ENCODE measurements around the gene KCNC1. TPM values are rescaled to one million over a fixed set of nuclear protein-coding genes. Genes with fewer than 3 reads are reported as not detected.

Gene KCNC1
- total and polyA plus RNA-seq, 4 donors = 0.54 TPM; not detected in 3

DNA sequence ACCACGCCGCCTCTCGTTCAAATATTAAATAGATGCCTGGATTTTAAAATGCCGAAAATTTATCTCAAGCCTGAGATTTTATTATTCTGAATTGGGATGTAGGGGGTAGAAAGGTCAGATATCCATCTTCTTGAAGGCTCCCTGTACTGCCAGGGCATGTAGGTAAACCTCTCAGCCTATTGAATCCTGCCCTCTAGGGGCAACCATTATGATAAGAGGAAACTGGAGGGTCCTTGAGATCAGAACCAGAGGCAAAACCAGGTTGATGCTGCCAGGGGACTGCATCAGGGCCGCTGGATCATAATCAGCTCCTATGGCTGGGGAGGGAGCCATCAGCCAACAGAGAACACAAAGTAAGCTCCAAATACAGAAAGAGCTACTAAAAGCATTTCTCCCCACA, 92.4 kb downstream of the KCNC1 start:
- H3K4me1 ChIP-seq (ENCODE audit: control insufficient read depth in 4 of 4, insufficient read depth in 4 of 4, low read length in 3 of 4) = peaks cover 0 to 2% (median 0%) of the 10 kb centered on the region in 4 donors
- H3K9me3 ChIP-seq (ENCODE audit: control insufficient read depth in 4 of 4, low read length in 3 of 4) = no peaks in the 10 kb centered on the region
- 97% methylated on average over 5 of the region's 5 CpGs for WGBS
- no peak for DNase-seq (ENCODE audit: low spot score)
- TF ChIP-seq, protein P1, sequence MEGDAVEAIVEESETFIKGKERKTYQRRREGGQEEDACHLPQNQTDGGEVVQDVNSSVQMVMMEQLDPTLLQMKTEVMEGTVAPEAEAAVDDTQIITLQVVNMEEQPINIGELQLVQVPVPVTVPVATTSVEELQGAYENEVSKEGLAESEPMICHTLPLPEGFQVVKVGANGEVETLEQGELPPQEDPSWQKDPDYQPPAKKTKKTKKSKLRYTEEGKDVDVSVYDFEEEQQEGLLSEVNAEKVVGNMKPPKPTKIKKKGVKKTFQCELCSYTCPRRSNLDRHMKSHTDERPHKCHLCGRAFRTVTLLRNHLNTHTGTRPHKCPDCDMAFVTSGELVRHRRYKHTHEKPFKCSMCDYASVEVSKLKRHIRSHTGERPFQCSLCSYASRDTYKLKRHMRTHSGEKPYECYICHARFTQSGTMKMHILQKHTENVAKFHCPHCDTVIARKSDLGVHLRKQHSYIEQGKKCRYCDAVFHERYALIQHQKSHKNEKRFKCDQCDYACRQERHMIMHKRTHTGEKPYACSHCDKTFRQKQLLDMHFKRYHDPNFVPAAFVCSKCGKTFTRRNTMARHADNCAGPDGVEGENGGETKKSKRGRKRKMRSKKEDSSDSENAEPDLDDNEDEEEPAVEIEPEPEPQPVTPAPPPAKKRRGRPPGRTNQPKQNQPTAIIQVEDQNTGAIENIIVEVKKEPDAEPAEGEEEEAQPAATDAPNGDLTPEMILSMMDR (IDR thresholded peaks at IDR 0.05; ENCODE audit: low read depth, low read length, missing input control) = no peak
- TF ChIP-seq RAD21 (IDR thresholded peaks at IDR 0.05) = peak in 1 of 2 donors; percentile 43
- no peak for TF ChIP-seq HNF4A (conservative IDR thresholded peaks at IDR 0.05)
- TF ChIP-seq MAX (IDR thresholded peaks at IDR 0.05) = no peak
- no peaks in the 10 kb centered on the region for H3K36me3 ChIP-seq (ENCODE audit: control insufficient read depth in 4 of 4, insufficient read depth in 3 of 4, low read depth in 1 of 4, low read length in 3 of 4)
- H3K27me3 ChIP-seq (ENCODE audit: control insufficient read depth in 4 of 4, insufficient read depth in 4 of 4, low read length in 3 of 4) = no peaks in the 10 kb centered on the region
- no peak overlapping the region for H3K27ac ChIP-seq (ENCODE audit: low read depth in 1 of 2, low read length in 2 of 2)
- no peak overlapping the region for H3K4me3 ChIP-seq (ENCODE audit: low read depth in 1 of 3, low read length in 3 of 3)
- no peak overlapping the region for H3K9ac ChIP-seq (ENCODE audit: low read depth in 1 of 2, low read length in 2 of 2)

DNA sequence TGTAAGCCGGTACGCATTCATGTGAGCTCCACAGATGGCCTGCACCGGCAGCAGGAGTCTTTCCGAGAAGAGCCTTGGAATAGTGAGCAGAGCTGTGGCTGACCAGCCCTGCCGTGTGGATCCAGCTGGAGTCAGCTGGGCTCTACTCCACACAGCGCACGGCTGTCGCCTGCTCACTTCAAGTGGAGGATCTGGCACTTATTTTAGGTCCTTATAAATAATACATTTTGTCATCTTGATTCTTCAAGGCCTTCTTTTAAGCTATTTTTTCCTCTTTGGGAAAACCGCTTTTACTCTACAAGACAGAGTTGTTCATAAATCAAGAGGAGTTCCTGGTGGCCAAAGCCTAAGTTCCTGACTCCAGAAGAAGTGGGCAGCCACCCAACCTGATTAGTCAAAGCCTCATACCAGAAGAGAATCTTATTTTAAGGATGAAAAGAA, 93.8 kb downstream of the KCNC1 start:
- Histone ChIP-seq H3K9ac (ENCODE audit: low read depth in 1 of 2, low read length in 2 of 2) (no peak overlapping the region), H3K27me3 (ENCODE audit: control insufficient read depth in 4 of 4, insufficient read depth in 4 of 4, low read length in 3 of 4) (no peaks in the 10 kb centered on the region), H3K9me3 (ENCODE audit: control insufficient read depth in 4 of 4, low read length in 3 of 4) (no peaks in the 10 kb centered on the region), H3K27ac (ENCODE audit: low read depth in 1 of 2, low read length in 2 of 2) (no peak overlapping the region), H3K36me3 (ENCODE audit: control insufficient read depth in 4 of 4, insufficient read depth in 3 of 4, low read depth in 1 of 4, low read length in 3 of 4) (no peaks in the 10 kb centered on the region), H3K4me1 (ENCODE audit: control insufficient read depth in 4 of 4, insufficient read depth in 4 of 4, low read length in 3 of 4) (peaks cover 0 to 2% (median 0%) of the 10 kb centered on the region in 4 donors), H3K4me3 (ENCODE audit: low read depth in 1 of 3, low read length in 3 of 3) (no peak overlapping the region)
- TF ChIP-seq FOXA1 (IDR thresholded peaks at IDR 0.05) (no peak), RXRA (IDR thresholded peaks at IDR 0.05) (no peak), NR2F2 (IDR thresholded peaks at IDR 0.05) (no peak), JUND (IDR thresholded peaks at IDR 0.05) (no peak)
- 88% methylated on average over 9 of the region's 9 CpGs for WGBS
- no peak for DNase-seq (ENCODE audit: low spot score)

DNA sequence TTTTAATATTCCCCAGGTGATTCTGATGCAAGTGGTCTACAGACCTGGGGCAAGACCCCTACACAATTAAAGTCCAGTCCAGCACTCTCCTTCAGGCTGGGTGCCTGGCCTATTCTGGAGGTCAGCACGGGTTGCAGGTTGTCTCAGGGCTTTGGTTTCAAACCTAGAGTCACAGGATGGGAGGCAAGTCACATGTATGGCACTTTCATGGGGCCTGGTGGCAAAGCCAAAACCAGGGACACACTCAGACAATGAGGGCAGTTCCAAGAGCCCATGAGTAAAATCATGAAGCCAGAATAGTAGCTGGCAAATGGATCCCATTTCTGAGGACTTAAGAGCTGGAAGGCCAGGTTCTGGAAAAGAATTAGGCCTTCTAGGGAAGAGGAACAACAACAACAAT, 96.6 kb downstream of the KCNC1 start:
- TF ChIP-seq JUND (IDR thresholded peaks at IDR 0.05) (no peak), EGR1 (IDR thresholded peaks at IDR 0.05; ENCODE audit: low read depth in 2 of 2) (no peak), YY1 (IDR thresholded peaks at IDR 0.05) (no peak), NR2F2 (IDR thresholded peaks at IDR 0.05) (no peak), RAD21 (IDR thresholded peaks at IDR 0.05) (no peak), HNF4A (conservative IDR thresholded peaks at IDR 0.05) (no peak), FOXA2 (IDR thresholded peaks at IDR 0.05) (no peak), SP1 (IDR thresholded peaks at IDR 0.05) (no peak), HNF4G (IDR thresholded peaks at IDR 0.05) (no peak), TAF1 (conservative IDR thresholded peaks at IDR 0.05) (no peak), RXRA (IDR thresholded peaks at IDR 0.05) (no peak), MAX (IDR thresholded peaks at IDR 0.05) (no peak), GABPA (IDR thresholded peaks at IDR 0.05 in 1 of 2, conservative IDR thresholded peaks at IDR 0.05 in 1 of 2) (no peak)
- TF ChIP-seq, protein P2, sequence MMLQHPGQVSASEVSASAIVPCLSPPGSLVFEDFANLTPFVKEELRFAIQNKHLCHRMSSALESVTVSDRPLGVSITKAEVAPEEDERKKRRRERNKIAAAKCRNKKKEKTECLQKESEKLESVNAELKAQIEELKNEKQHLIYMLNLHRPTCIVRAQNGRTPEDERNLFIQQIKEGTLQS (IDR thresholded peaks at IDR 0.05) = no peak
- TF ChIP-seq, protein P1 (IDR thresholded peaks at IDR 0.05; ENCODE audit: low read depth, low read length, missing input control) = no peak
- TF ChIP-seq, protein P3, sequence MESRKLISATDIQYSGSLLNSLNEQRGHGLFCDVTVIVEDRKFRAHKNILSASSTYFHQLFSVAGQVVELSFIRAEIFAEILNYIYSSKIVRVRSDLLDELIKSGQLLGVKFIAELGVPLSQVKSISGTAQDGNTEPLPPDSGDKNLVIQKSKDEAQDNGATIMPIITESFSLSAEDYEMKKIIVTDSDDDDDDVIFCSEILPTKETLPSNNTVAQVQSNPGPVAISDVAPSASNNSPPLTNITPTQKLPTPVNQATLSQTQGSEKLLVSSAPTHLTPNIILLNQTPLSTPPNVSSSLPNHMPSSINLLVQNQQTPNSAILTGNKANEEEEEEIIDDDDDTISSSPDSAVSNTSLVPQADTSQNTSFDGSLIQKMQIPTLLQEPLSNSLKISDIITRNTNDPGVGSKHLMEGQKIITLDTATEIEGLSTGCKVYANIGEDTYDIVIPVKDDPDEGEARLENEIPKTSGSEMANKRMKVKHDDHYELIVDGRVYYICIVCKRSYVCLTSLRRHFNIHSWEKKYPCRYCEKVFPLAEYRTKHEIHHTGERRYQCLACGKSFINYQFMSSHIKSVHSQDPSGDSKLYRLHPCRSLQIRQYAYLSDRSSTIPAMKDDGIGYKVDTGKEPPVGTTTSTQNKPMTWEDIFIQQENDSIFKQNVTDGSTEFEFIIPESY (IDR thresholded peaks at IDR 0.05) = no peak
- TF ChIP-seq, protein P4, sequence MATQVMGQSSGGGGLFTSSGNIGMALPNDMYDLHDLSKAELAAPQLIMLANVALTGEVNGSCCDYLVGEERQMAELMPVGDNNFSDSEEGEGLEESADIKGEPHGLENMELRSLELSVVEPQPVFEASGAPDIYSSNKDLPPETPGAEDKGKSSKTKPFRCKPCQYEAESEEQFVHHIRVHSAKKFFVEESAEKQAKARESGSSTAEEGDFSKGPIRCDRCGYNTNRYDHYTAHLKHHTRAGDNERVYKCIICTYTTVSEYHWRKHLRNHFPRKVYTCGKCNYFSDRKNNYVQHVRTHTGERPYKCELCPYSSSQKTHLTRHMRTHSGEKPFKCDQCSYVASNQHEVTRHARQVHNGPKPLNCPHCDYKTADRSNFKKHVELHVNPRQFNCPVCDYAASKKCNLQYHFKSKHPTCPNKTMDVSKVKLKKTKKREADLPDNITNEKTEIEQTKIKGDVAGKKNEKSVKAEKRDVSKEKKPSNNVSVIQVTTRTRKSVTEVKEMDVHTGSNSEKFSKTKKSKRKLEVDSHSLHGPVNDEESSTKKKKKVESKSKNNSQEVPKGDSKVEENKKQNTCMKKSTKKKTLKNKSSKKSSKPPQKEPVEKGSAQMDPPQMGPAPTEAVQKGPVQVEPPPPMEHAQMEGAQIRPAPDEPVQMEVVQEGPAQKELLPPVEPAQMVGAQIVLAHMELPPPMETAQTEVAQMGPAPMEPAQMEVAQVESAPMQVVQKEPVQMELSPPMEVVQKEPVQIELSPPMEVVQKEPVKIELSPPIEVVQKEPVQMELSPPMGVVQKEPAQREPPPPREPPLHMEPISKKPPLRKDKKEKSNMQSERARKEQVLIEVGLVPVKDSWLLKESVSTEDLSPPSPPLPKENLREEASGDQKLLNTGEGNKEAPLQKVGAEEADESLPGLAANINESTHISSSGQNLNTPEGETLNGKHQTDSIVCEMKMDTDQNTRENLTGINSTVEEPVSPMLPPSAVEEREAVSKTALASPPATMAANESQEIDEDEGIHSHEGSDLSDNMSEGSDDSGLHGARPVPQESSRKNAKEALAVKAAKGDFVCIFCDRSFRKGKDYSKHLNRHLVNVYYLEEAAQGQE (IDR thresholded peaks at IDR 0.05) = no peak
- Histone ChIP-seq H3K4me1 (ENCODE audit: control insufficient read depth in 4 of 4, insufficient read depth in 4 of 4, low read length in 3 of 4) (peaks cover 0 to 2% (median 0%) of the 10 kb centered on the region in 4 donors), H3K4me3 (ENCODE audit: low read depth in 1 of 3, low read length in 3 of 3) (no peak overlapping the region), H3K9me3 (ENCODE audit: control insufficient read depth in 4 of 4, low read length in 3 of 4) (no peaks in the 10 kb centered on the region), H3K27me3 (ENCODE audit: control insufficient read depth in 4 of 4, insufficient read depth in 4 of 4, low read length in 3 of 4) (no peaks in the 10 kb centered on the region), H3K36me3 (ENCODE audit: control insufficient read depth in 4 of 4, insufficient read depth in 3 of 4, low read depth in 1 of 4, low read length in 3 of 4) (no peaks in the 10 kb centered on the region), H3K27ac (ENCODE audit: low read depth in 1 of 2, low read length in 2 of 2) (no peak overlapping the region), H3K9ac (ENCODE audit: low read depth in 1 of 2, low read length in 2 of 2) (no peak overlapping the region)
- WGBS = 98% methylated on average over 1 of the region's 1 CpG
- DNase-seq (ENCODE audit: low spot score) = no peak
